ENCODE data around the gene ADAMTS8.

DNA sequence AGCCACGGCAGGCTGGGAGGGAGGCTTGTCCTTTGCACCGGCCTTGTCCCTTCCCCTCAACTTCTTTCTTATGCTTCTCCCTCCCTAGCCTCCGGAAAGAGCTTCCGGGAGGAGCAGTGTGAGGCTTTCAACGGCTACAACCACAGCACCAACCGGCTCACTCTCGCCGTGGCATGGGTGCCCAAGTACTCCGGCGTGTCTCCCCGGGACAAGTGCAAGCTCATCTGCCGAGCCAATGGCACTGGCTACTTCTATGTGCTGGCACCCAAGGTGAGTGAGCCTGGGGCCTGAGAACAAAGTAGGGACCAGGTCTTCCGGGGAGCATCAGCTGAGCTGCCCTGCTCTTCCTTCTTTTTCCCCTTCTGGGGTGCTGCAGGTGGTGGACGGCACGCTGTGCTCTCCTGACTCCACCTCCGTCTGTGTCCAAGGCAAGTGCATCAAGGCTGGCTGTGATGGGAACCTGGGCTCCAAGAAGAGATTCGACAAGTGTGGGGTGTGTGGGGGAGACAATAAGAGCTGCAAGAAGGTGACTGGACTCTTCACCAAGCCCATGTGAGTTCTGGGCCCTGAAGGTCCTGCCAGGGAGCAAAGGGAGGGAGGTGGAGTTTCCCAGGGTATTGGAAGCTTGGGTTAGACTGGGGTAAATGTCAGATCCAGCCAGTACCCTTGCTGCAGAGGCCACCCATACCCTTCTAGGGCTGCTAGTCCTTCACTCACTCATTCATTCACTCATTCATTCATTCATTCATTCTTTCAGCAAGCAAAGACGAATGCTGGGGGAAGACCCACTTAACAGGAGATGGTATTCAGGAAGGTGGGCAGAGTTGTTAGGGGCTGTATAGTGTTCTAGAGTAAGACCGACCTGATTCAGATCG lies 42.7 kb upstream of the ADAMTS8 start:
- TF ChIP-seq POLR2AphosphoS5 (IDR thresholded peaks at IDR 0.05), result no peak
- TF ChIP-seq, protein P1, sequence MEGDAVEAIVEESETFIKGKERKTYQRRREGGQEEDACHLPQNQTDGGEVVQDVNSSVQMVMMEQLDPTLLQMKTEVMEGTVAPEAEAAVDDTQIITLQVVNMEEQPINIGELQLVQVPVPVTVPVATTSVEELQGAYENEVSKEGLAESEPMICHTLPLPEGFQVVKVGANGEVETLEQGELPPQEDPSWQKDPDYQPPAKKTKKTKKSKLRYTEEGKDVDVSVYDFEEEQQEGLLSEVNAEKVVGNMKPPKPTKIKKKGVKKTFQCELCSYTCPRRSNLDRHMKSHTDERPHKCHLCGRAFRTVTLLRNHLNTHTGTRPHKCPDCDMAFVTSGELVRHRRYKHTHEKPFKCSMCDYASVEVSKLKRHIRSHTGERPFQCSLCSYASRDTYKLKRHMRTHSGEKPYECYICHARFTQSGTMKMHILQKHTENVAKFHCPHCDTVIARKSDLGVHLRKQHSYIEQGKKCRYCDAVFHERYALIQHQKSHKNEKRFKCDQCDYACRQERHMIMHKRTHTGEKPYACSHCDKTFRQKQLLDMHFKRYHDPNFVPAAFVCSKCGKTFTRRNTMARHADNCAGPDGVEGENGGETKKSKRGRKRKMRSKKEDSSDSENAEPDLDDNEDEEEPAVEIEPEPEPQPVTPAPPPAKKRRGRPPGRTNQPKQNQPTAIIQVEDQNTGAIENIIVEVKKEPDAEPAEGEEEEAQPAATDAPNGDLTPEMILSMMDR (IDR thresholded peaks at IDR 0.05), result no peak

All from esophagus muscularis mucosa (tissue), 3 donors.